GM19463 (cell line): ENCODE data around the gene FH.

Source experiments
- ATAC-seq: cut with Tn5 transposase; IDR thresholded peaks from one replicate; pipeline ENCODE4 v1.9.1; 2021; ENCODE audit warnings: mild to moderate bottlenecking, moderate library complexity; ENCODE audit not compliant: unreplicated experiment

FH gene

GRCh38 chr1:241460098-241460873 lies 59.3 kb downstream of the FH start:
- no peak for ATAC-seq

GRCh38 chr1:241459186-241459802 lies 60.3 kb downstream of the FH start:
- no peak for ATAC-seq

GRCh38 chr1:241457421-241457820 lies 62.1 kb downstream of the FH start:
- no peak for ATAC-seq

- ATAC-seq: no peak
These were observed 62.8 kb downstream of the FH start for GRCh38 chr1:241456743-241457142.

- no peak for ATAC-seq
These were observed 65.8 kb downstream of the FH start for GRCh38 chr1:241453732-241454131.

- no peak for ATAC-seq
These were observed 67.6 kb downstream of the FH start for GRCh38 chr1:241451956-241452355.
